Tibial nerve (tissue), 4 donors: ENCODE results near the gene KRT72. TPM values are rescaled to one million over a fixed set of nuclear protein-coding genes. Genes with fewer than 3 reads are reported as not detected.

Experiments
- DNase-seq, 2 donors: peaks; one replicate each; pipeline ENCODE4 v3.0.0-alpha.2; 2019; ENCODE audit warnings: low spot score in 2 of 2
- H3K27ac ChIP-seq, 4 donors: fragments of 200-600 bp; sonication (generic) in 3 of 4; one replicate each; pipeline ENCODE4 v1.5.1; 2017 to 2019; ENCODE audit warnings: mild to moderate bottlenecking in 1 of 4
- H3K27me3 ChIP-seq, 2 donors: fragments of 200-600 bp; sonication (generic) in 1 of 2; one replicate each; pipeline versions ENCODE4 v1.5.1 to v1.6.0; 2017 to 2019
- H3K36me3 ChIP-seq, 3 donors: fragments of 200-600 bp; sonication (generic); one replicate each; pipeline ENCODE4 v1.5.1; 2018 to 2019
- H3K4me1 ChIP-seq, 4 donors: fragments of 200-600 bp; sonication (generic) in 3 of 4; one replicate each; pipeline ENCODE4 v1.5.1; 2017 to 2019
- H3K4me3 ChIP-seq, 4 donors: fragments of 200-600 bp; sonication (generic) in 3 of 4; one replicate each; pipeline ENCODE4 v1.5.1; 2017 to 2019; ENCODE audit warnings: mild to moderate bottlenecking in 1 of 4, moderate library complexity in 1 of 4
- H3K9me3 ChIP-seq, 4 donors: fragments of 200-600 bp; sonication (generic) in 3 of 4; one replicate each; pipeline ENCODE4 v1.5.1; 2017 to 2019
- EP300 ChIP-seq, 2 donors: sonication (generic); formaldehyde crosslinking; IDR thresholded peaks; one replicate each; pipeline ENCODE4 v1.6.1; 2017; ENCODE audit warnings: antibody characterized with exemption in 2 of 2, mild to moderate bottlenecking in 1 of 2
- POLR2A ChIP-seq, 2 donors: fragments of 450-650 bp; IDR thresholded peaks; one replicate each; pipeline ENCODE4 v1.6.1; 2017; ENCODE audit warnings: antibody characterized with exemption in 2 of 2, mild to moderate bottlenecking in 2 of 2, moderate library complexity in 2 of 2
- WGBS, 2 donors: methylation state at CpG; one replicate each; pipeline ENCODE4 v1.1.5; 2018; 5-methylcytosine and 5-hydroxymethylcytosine counted together
- total RNA-seq, 4 donors: library from RNA; depleted of rRNA; stranded (reverse); fragments of >200 nt; gene quantifications; one replicate each; pipeline ENCODE4 v1.1.0, GENCODE V29; 2016
- TF ChIP-seq, protein P1 (sequence below), 5 experiments: fragments of 200-600 bp in 3 of 5; fragments of 450-650 bp in 2 of 5; sonication (generic) in 3 of 5; IDR thresholded peaks; one replicate each; pipeline ENCODE4 v1.5.1; 2016 to 2019; ENCODE audit warnings: antibody characterized with exemption in 5 of 5, mild to moderate bottlenecking in 3 of 5, moderate library complexity in 2 of 5

KRT72 gene
- total RNA-seq, 4 donors from 2014 or later: not detected

GRCh38 chr12:52622349-52622748, 21.1 kb upstream of the KRT72 start:
- no peak for DNase-seq
- TF ChIP-seq POLR2A (IDR thresholded peaks at IDR 0.05) (no peak), EP300 (IDR thresholded peaks at IDR 0.05) (no peak)
- TF ChIP-seq, protein P1, sequence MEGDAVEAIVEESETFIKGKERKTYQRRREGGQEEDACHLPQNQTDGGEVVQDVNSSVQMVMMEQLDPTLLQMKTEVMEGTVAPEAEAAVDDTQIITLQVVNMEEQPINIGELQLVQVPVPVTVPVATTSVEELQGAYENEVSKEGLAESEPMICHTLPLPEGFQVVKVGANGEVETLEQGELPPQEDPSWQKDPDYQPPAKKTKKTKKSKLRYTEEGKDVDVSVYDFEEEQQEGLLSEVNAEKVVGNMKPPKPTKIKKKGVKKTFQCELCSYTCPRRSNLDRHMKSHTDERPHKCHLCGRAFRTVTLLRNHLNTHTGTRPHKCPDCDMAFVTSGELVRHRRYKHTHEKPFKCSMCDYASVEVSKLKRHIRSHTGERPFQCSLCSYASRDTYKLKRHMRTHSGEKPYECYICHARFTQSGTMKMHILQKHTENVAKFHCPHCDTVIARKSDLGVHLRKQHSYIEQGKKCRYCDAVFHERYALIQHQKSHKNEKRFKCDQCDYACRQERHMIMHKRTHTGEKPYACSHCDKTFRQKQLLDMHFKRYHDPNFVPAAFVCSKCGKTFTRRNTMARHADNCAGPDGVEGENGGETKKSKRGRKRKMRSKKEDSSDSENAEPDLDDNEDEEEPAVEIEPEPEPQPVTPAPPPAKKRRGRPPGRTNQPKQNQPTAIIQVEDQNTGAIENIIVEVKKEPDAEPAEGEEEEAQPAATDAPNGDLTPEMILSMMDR (IDR thresholded peaks at IDR 0.05): no peak
- H3K9me3 ChIP-seq: no peaks in the 10 kb centered on the region

DNA sequence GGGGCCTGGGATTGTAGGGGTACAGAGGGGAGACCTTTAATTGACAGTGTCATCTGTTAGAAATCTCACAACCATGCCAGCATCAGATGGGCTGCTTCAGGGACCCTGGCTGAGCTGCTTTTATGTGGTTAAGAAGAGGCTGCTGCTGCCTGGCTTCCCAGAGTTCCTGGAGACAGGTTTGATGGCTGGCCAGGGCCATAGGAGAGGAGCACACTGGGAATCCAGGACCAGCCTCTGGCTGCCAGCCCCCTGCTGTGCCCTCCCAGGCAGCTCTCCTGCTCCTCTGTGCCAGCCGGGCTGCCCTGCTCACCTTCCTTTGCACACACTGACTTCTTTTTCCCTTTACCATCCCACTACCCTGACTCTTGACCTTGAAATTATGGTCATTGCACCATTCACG, 17.6 kb upstream of the KRT72 start:
- Histone ChIP-seq H3K4me3 (no peak overlapping the region), H3K9me3 (no peaks in the 10 kb centered on the region), H3K27ac (no peak overlapping the region), H3K4me1 (no peaks in the 10 kb centered on the region), H3K36me3 (no peaks in the 10 kb centered on the region), H3K27me3 (no peaks in the 10 kb centered on the region)
- TF ChIP-seq, protein P1 (IDR thresholded peaks at IDR 0.05): no peak
- TF ChIP-seq POLR2A (IDR thresholded peaks at IDR 0.05) (no peak), EP300 (IDR thresholded peaks at IDR 0.05) (no peak)
- WGBS, 2 donors: 48 to 54% methylated on average over 2 of the region's 2 CpGs
- DNase-seq: no peak

More at GRCh38 chr12:52622349-52622748, 21.1 kb upstream of the KRT72 start:
- Histone ChIP-seq H3K27ac (no peak overlapping the region), H3K4me1 (no peaks in the 10 kb centered on the region), H3K4me3 (no peak overlapping the region), H3K27me3 (no peaks in the 10 kb centered on the region), H3K36me3 (no peaks in the 10 kb centered on the region)
- 63 to 73% methylated on average over 5 of the region's 5 CpGs for WGBS, 2 donors

GRCh38 chr12:52618216-52618615, 17.0 kb upstream of the KRT72 start, which contains the start of gene KRT73:
TSS of gene KRT73 (minus strand) at chr12:52618559. CDS start at chr12:52618524, 35 bp downstream.
- no peaks in the 10 kb centered on the region for H3K4me1 ChIP-seq
- no peak within 1 kb of the TSS for H3K4me3 ChIP-seq
- TF ChIP-seq POLR2A (IDR thresholded peaks at IDR 0.05): no peak
- TF ChIP-seq, protein P1 (IDR thresholded peaks at IDR 0.05): no peak
- TF ChIP-seq EP300 (IDR thresholded peaks at IDR 0.05): no peak
- H3K27me3 ChIP-seq: no peaks in the 10 kb centered on the region
- H3K36me3 ChIP-seq: no peaks in the 10 kb centered on the region
- no peaks in the 10 kb centered on the region for H3K9me3 ChIP-seq
- no peak within 1 kb of the TSS for H3K27ac ChIP-seq
- DNase-seq: no peak
- WGBS, 2 donors: 65 to 93% methylated on average over 6 to 9 of the region's 14 CpGs

DNA sequence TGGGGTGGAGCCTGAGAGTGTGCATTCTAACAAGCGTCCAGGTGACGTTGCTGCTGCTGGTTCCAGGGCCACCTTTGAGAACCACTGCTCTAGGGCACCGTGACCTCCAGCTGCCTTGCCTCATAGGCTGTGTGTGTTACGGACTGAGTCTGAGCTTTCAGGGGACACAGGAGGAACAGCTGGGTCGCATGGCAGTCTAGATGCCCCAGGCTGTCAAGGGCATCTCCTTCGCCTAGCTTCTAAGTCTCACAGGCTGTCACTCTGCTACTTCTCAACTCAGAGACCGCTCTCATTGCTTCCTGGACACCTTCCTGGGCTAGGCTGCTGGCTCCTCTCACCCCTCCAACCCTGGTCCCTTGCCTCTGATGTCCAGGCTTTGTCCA, 16.1 kb upstream of the KRT72 start:
- H3K27ac ChIP-seq: no peak overlapping the region
- H3K9me3 ChIP-seq: no peaks in the 10 kb centered on the region
- 84 to 87% methylated on average over 7 of the region's 7 CpGs for WGBS, 2 donors
- H3K4me1 ChIP-seq: no peaks in the 10 kb centered on the region
- H3K36me3 ChIP-seq: no peaks in the 10 kb centered on the region
- no peak for DNase-seq
- H3K4me3 ChIP-seq: no peak overlapping the region
- no peaks in the 10 kb centered on the region for H3K27me3 ChIP-seq
- TF ChIP-seq, protein P1 (IDR thresholded peaks at IDR 0.05): no peak
- TF ChIP-seq EP300 (IDR thresholded peaks at IDR 0.05) (no peak), POLR2A (IDR thresholded peaks at IDR 0.05) (no peak)

DNA sequence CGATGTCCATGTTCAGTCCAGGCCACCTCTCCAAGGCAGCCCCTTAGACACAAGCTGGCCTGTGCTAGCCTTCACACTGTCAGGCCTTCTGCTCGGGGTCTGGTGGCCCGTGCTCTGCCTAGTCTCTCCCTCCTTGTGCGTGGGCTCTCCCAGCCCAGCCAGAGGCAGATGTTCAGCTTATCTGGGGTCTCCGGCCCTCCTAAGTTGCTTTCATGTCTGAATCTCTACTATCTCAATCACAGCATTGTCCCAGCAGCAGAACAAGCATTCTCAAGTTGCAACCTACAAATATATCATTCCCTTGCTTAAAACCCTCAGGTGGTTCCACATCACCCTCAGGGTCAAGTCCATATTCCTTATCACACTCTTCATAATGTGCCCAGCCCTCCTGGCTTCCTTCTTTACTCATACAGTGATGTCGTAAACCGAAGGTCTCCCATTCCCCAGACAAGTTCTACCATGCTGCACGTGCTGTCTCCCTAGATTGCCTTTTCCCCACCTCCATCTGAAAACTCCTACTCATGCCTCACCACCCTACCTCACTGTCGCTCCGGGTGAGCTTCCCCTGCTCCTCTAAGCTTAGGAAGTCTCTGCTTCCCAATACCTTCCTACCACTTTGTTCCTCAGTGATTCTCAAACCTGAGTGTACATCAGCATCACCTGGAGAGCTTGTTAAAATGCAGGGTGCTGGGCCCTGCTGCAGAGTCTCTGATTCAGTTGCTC, 15.6 kb upstream of the KRT72 start:
- H3K9me3 ChIP-seq: no peaks in the 10 kb centered on the region
- whole genome bisulfite sequencing, 2 donors: 84 to 89% methylated on average over 10 of the region's 10 CpGs
- H3K4me3 ChIP-seq: no peak overlapping the region
- H3K27me3 ChIP-seq: no peaks in the 10 kb centered on the region
- H3K4me1 ChIP-seq: no peaks in the 10 kb centered on the region
- TF ChIP-seq EP300 (IDR thresholded peaks at IDR 0.05): no peak
- TF ChIP-seq, protein P1 (IDR thresholded peaks at IDR 0.05): no peak
- H3K27ac ChIP-seq: no peak overlapping the region
- H3K36me3 ChIP-seq: no peaks in the 10 kb centered on the region
- DNase-seq: no peak
